Gastroesophageal sphincter (tissue), 3 donors: Measurements from ENCODE around the gene SNX8.

Experiments used
- POLR2A ChIP-seq, 2 donors: fragments of 450-650 bp; IDR thresholded peaks; one replicate each; pipeline ENCODE4 v1.6.1; 2017; ENCODE audit warnings: antibody characterized with exemption in 2 of 2, mild to moderate bottlenecking in 2 of 2, moderate library complexity in 1 of 2
- TF ChIP-seq, protein P1 (sequence below), 4 experiments: fragments of 200-600 bp in 2 of 4; fragments of 450-650 bp in 2 of 4; sonication (generic) in 1 of 4; IDR thresholded peaks; one replicate each; pipeline ENCODE4 v1.5.1; 2017 to 2019; ENCODE audit warnings: antibody characterized with exemption in 4 of 4, mild to moderate bottlenecking in 2 of 4, moderate library complexity in 2 of 4

DNA sequence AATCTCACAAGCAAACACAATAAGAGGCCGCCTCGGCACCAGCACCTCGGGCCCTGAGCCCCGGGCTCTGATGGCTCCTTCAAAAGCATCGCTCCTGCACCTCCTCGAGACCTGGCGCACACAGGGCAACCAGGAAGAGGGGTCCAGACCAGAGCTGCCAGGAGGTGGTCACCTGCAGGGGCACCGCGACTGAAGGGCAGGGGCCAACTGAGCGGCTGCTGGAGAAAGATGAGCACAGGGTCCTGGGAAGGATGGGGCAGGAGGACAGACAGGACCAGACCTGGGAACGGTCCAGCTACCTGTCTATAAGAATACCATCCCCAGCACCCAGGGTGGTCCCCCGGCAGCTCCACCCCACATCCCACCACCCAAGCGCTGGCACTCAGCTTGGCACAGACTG is 102.3 kb downstream of the SNX8 start:
- TF ChIP-seq, protein P1, sequence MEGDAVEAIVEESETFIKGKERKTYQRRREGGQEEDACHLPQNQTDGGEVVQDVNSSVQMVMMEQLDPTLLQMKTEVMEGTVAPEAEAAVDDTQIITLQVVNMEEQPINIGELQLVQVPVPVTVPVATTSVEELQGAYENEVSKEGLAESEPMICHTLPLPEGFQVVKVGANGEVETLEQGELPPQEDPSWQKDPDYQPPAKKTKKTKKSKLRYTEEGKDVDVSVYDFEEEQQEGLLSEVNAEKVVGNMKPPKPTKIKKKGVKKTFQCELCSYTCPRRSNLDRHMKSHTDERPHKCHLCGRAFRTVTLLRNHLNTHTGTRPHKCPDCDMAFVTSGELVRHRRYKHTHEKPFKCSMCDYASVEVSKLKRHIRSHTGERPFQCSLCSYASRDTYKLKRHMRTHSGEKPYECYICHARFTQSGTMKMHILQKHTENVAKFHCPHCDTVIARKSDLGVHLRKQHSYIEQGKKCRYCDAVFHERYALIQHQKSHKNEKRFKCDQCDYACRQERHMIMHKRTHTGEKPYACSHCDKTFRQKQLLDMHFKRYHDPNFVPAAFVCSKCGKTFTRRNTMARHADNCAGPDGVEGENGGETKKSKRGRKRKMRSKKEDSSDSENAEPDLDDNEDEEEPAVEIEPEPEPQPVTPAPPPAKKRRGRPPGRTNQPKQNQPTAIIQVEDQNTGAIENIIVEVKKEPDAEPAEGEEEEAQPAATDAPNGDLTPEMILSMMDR (IDR thresholded peaks at IDR 0.05) = no peak
- no peak for TF ChIP-seq POLR2A (IDR thresholded peaks at IDR 0.05)
